BE2C (cell line): ENCODE data around the gene MPP4. TPM values are rescaled to one million over a fixed set of nuclear protein-coding genes. Genes with fewer than 3 reads are reported as not detected.

ENCODE experiments used
- DNase-seq: peaks from one replicate; pipeline ENCODE4 v3.0.0-alpha.2; 2020
- H3K27me3 ChIP-seq: fragments of 250-450 bp; sonication (Bioruptor Pico); 2 replicates; pipeline ENCODE4 v1.5.1; 2020; ENCODE audit warnings: mild to moderate bottlenecking
- H3K36me3 ChIP-seq: fragments of 250-450 bp; sonication (Bioruptor Pico); 2 replicates; pipeline ENCODE4 v1.5.1; 2020; ENCODE audit warnings: mild to moderate bottlenecking
- H3K4me1 ChIP-seq: fragments of 250-450 bp; sonication (Bioruptor Pico); 2 replicates; pipeline ENCODE4 v1.5.1; 2020
- H3K4me3 ChIP-seq: 2 replicates; pipeline ENCODE4 v1.5.1; 2011; ENCODE audit warnings: low read depth, low read length
- H3K9me3 ChIP-seq: fragments of 250-450 bp; sonication (Bioruptor Pico); 2 replicates; pipeline ENCODE4 v1.5.1; 2020
- polyA plus RNA-seq: library from polyadenylated mRNA; unstranded; fragments of >200 nt; gene quantifications from one replicate; pipeline ENCODE4 v1.2.1, GENCODE V29; 2012; ENCODE audit warnings: low read depth, missing spikeins; ENCODE audit not compliant: insufficient read length, insufficient read depth
- TF ChIP-seq, protein P1 (sequence below): IDR thresholded peaks from 2 replicates; pipeline ENCODE4 v1.5.1; 2012; ENCODE audit warnings: mild to moderate bottlenecking, low read depth, low read length

The MPP4 gene
- not detected for polyA plus RNA-seq

DNA sequence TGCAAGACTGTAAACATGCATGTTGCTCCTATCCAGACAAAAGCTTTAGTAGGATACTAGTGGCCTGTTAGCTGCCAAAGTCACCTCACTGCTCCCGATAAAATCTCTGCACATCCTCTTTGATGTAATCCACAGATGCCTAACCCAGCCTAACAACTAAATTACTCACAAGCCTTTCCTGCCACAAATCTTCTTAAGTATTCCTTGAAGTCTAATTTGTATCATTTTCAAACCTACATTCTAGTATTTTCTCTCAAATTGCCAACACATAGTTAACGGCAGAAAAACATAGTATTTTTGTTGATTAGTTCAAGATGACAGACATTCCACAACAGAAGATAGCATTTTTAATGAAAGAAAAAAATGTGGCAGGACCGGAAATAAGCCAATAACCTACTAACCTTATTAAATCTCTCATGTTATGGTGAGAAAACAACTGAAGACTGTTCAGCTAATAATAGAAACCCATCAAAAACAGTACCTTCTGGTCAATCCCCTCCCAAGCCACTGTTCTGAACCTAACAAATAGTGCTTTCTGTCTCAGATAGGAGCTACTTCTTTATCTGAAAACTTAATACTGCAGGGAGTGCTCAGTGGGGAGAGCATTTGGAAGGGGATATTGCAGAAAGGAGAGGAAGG, at the start of gene MPP4:
MPP4 (minus strand) TSS at position 57 of the 639 bp plus-strand sequence. CDS start 4,690 bp downstream, outside the sequence.
- TF ChIP-seq, protein P1, sequence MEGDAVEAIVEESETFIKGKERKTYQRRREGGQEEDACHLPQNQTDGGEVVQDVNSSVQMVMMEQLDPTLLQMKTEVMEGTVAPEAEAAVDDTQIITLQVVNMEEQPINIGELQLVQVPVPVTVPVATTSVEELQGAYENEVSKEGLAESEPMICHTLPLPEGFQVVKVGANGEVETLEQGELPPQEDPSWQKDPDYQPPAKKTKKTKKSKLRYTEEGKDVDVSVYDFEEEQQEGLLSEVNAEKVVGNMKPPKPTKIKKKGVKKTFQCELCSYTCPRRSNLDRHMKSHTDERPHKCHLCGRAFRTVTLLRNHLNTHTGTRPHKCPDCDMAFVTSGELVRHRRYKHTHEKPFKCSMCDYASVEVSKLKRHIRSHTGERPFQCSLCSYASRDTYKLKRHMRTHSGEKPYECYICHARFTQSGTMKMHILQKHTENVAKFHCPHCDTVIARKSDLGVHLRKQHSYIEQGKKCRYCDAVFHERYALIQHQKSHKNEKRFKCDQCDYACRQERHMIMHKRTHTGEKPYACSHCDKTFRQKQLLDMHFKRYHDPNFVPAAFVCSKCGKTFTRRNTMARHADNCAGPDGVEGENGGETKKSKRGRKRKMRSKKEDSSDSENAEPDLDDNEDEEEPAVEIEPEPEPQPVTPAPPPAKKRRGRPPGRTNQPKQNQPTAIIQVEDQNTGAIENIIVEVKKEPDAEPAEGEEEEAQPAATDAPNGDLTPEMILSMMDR, result no peak
- H3K36me3 ChIP-seq, result no peaks in the 10 kb centered on the region; the same call in 1 of the 2 replicates
- H3K4me1 ChIP-seq, result peaks cover 13% of the 10 kb centered on the region
- no peak for DNase-seq
- H3K4me3 ChIP-seq, result no peak within 1 kb of the TSS
- H3K9me3 ChIP-seq, result no peaks in the 10 kb centered on the region; the same call in 1 of the 2 replicates
- H3K27me3 ChIP-seq, result no peaks in the 10 kb centered on the region

GRCh38 chr2:201746551-201746950, 48.1 kb upstream of the MPP4 start:
- no peak for DNase-seq
- Histone ChIP-seq H3K36me3 (peaks cover 5% of the 10 kb centered on the region; the same call in 1 of the 2 replicates), H3K4me3 (no peak overlapping the region), H3K4me1 (peaks cover 8% of the 10 kb centered on the region; the same call in 1 of the 2 replicates), H3K9me3 (no peaks in the 10 kb centered on the region), H3K27me3 (no peaks in the 10 kb centered on the region)
- TF ChIP-seq, protein P1, result no peak

DNA sequence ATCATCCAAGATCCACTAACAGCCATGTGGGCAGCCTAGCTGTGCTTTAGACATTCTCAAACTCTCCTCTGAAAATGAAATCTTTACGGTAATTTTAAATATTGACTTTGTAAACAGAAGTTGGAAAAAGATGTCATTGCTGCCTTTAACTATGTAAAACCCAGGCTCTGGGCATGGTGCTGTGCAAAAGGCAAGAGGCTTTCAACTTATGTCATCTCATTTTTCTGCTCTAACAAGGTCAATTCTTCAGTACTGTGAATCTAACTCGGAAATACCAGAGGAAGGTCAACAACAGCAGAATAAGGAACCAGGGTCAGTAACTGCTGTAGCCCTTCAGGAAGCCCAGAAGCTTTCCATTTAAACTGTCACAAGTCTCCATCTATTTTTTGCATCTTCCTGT, 37.0 kb upstream of the MPP4 start:
- TF ChIP-seq, protein P1, result no peak
- peaks cover 11% of the 10 kb centered on the region for H3K4me1 ChIP-seq
- H3K36me3 ChIP-seq, result no peaks in the 10 kb centered on the region
- DNase-seq, result no peak
- no peaks in the 10 kb centered on the region for H3K9me3 ChIP-seq
- no peak overlapping the region for H3K4me3 ChIP-seq
- no peaks in the 10 kb centered on the region for H3K27me3 ChIP-seq

- no peaks in the 10 kb centered on the region for H3K36me3 ChIP-seq
- no peak overlapping the region for H3K4me3 ChIP-seq
- H3K4me1 ChIP-seq, result peaks cover 11% of the 10 kb centered on the region
- H3K27me3 ChIP-seq, result no peaks in the 10 kb centered on the region
- TF ChIP-seq, protein P1, result no peak
- no peak for DNase-seq
- H3K9me3 ChIP-seq, result no peaks in the 10 kb centered on the region
These were observed 35.7 kb upstream of the MPP4 start for GRCh38 chr2:201734111-201734510.

DNA sequence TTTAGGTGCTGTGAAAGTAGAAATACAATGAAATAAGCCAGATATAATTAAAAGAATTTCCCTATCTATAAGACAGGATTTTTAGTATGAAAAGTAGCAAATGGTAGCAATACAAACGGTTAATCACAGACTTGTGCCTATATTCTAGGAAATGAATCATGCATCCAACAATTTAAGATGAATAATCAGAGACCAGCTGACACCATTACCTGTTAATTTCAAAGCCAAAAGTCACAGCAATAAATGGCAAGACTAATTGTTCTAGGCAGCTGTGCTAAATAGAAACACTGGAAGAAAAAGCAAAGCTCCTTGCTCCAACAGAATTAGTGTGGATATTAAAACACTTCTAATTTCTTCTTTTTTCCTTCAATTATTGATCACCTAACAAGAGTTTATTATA, 35.1 kb upstream of the MPP4 start:
- no peak overlapping the region for H3K4me3 ChIP-seq
- peaks cover 2% of the 10 kb centered on the region; the same call in 1 of the 2 replicates for H3K36me3 ChIP-seq
- DNase-seq, result no peak
- no peaks in the 10 kb centered on the region for H3K27me3 ChIP-seq
- H3K9me3 ChIP-seq, result no peaks in the 10 kb centered on the region
- peaks cover 11% of the 10 kb centered on the region for H3K4me1 ChIP-seq
- TF ChIP-seq, protein P1, result no peak

DNA sequence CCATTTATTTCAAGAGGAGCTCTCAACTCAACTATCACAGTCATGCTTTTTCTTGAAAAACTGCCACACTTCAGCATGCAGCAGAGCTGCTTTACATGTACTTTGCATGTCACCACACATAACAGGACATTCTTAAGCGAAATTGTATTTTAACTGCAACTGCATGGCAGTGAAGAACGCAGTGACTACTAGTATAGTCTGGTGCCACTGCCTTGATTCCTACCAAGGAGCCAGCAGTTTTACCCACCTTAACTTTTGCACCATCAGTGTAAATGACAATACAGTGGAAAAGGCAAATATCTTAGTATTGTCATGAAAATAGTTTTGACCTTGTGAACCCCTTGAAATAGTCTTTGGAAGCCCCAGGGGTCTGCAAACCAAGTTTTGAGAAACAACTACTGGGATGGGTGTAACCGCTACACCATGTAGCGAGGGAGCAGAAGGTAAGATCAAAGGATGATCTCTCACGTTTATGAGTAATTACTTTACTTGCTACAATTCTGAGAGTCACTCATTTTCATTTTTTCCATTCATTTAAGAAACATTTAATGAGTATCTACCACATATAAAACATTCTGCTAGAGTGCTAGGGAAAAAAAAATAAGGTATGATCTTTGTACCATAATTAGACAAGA, 32.3 kb upstream of the MPP4 start:
- H3K27me3 ChIP-seq, result no peaks in the 10 kb centered on the region

More for the DNA sequence above, 32.3 kb upstream of the MPP4 start:
- Histone ChIP-seq H3K4me1 (peaks cover 11% of the 10 kb centered on the region), H3K36me3 (peaks cover 2% of the 10 kb centered on the region; the same call in 1 of the 2 replicates), H3K4me3 (no peak overlapping the region), H3K9me3 (no peaks in the 10 kb centered on the region)
- no peak for DNase-seq
- TF ChIP-seq, protein P1, result no peak
